Thyroid gland (tissue), 4 donors: ENCODE results near the gene CEMIP2.

Experiments
- CTCF ChIP-seq, 6 experiments: fragments of 200-600 bp in 3 of 6; fragments of 450-650 bp in 3 of 6; sonication (generic) in 3 of 6; IDR thresholded peaks; one replicate each; pipeline ENCODE4 v1.5.1; 2016 to 2019; ENCODE audit warnings: antibody characterized with exemption in 6 of 6, mild to moderate bottlenecking in 2 of 6, inconsistent platforms in 1 of 6, moderate library complexity in 1 of 6
- POLR2A ChIP-seq, 2 donors: fragments of 450-650 bp; IDR thresholded peaks; one replicate each; pipeline ENCODE4 v1.6.1; 2017; ENCODE audit warnings: antibody characterized with exemption in 2 of 2, mild to moderate bottlenecking in 2 of 2, moderate library complexity in 1 of 2

- TF ChIP-seq POLR2A (IDR thresholded peaks at IDR 0.05) (no peak), CTCF (IDR thresholded peaks at IDR 0.05) (no peak)
Observed at GRCh38 chr9:71765693-71766092, 2.6 kb downstream of the CEMIP2 start.
